DOHH2 (cell line): ENCODE results near the gene PTX4.

ENCODE experiments used
- H3F3A ChIP-seq: fragments of 200-600 bp; sonication (generic), shearing (Covaris generic); 2 replicates; pipeline ENCODE4 v1.6.0; 2016; ENCODE audit warnings: antibody characterized with exemption, mild to moderate bottlenecking; ENCODE audit not compliant: control insufficient read depth, insufficient read depth
- H3K27ac ChIP-seq: fragments of 200-600 bp; sonication (generic); 2 replicates; pipeline ENCODE4 v1.5.1; 2014; ENCODE audit warnings: low read depth, mild to moderate bottlenecking, low read length, moderate library complexity
- H3K27me3 ChIP-seq: fragments of 200-600 bp; sonication (generic); 2 replicates; pipeline ENCODE4 v1.6.1; 2014; ENCODE audit warnings: mild to moderate bottlenecking, low read length, mixed read lengths; ENCODE audit not compliant: control insufficient read depth
- H3K36me3 ChIP-seq: fragments of 200-600 bp; sonication (generic); 2 replicates; pipeline ENCODE4 v1.6.1; 2014; ENCODE audit warnings: mild to moderate bottlenecking, low read length, moderate library complexity, mixed read lengths; ENCODE audit not compliant: control insufficient read depth
- H3K4me1 ChIP-seq: fragments of 200-600 bp; sonication (generic); 2 replicates; pipeline ENCODE4 v1.6.1; 2014; ENCODE audit warnings: mild to moderate bottlenecking, low read length, mixed read lengths; ENCODE audit not compliant: control insufficient read depth
- H3K4me2 ChIP-seq: fragments of 200-600 bp; sonication (generic); 2 replicates; pipeline ENCODE4 v1.6.0; 2014; ENCODE audit warnings: mild to moderate bottlenecking, low read length, moderate library complexity
- H3K4me3 ChIP-seq: fragments of 200-600 bp; sonication (generic); 2 replicates; pipeline ENCODE4 v1.5.1; 2014; ENCODE audit warnings: mild to moderate bottlenecking, low read length, mixed read lengths
- H3K79me2 ChIP-seq: fragments of 200-600 bp; sonication (generic); 2 replicates; pipeline ENCODE4 v1.6.1; 2014; ENCODE audit warnings: mild to moderate bottlenecking, low read length, mixed read lengths; ENCODE audit not compliant: control insufficient read depth
- H3K9me2 ChIP-seq: fragments of 200-600 bp; sonication (generic); replicated peaks from 2 replicates; pipeline ENCODE4 v1.6.1; 2014; ENCODE audit warnings: mild to moderate bottlenecking, low read length, mixed read lengths; ENCODE audit not compliant: control insufficient read depth
- H3K9me3 ChIP-seq: fragments of 200-600 bp; sonication (generic); 2 replicates; pipeline ENCODE4 v1.6.1; 2014; ENCODE audit warnings: antibody characterized with exemption, low read length, mixed read lengths; ENCODE audit not compliant: control insufficient read depth, insufficient read depth
- H4K20me1 ChIP-seq: fragments of 200-600 bp; sonication (generic); 2 replicates; pipeline ENCODE4 v1.6.0; 2014; ENCODE audit warnings: low read depth, mild to moderate bottlenecking, antibody characterized with exemption, low read length, moderate library complexity; ENCODE audit not compliant: control insufficient read depth, insufficient read depth
- CTCF ChIP-seq: fragments of 200-600 bp; sonication (generic); IDR thresholded peaks from one replicate; pipeline ENCODE4 v1.5.1; 2014; ENCODE audit warnings: antibody characterized with exemption, mild to moderate bottlenecking, low read depth, low read length; ENCODE audit not compliant: poor library complexity, severe bottlenecking
- EZH2phosphoT487 ChIP-seq: fragments of 200-600 bp; sonication (generic); IDR thresholded peaks from 2 replicates; pipeline ENCODE4 v1.6.1; 2017; ENCODE audit warnings: borderline replicate concordance, mild to moderate bottlenecking, antibody characterized with exemption, low read length, moderate library complexity, mixed read lengths

The PTX4 gene

GRCh38 chr16:1498899-1499676 is 10.3 kb upstream of the PTX4 start:
- Histone ChIP-seq H3K9me3 (no peaks in the 10 kb centered on the region), H3K27me3 (no peaks in the 10 kb centered on the region), H3K36me3 (peaks cover 87% of the 10 kb centered on the region), H4K20me1 (no peaks in the 10 kb centered on the region), H3F3A (no peaks in the 10 kb centered on the region), H3K4me3 (no peak overlapping the region), H3K4me2 (no peak overlapping the region), H3K27ac (no peak overlapping the region), H3K79me2 (peaks cover 35% of the 10 kb centered on the region), H3K9me2 (no peaks in the 10 kb centered on the region), H3K4me1 (peaks cover 10% of the 10 kb centered on the region)
- TF ChIP-seq CTCF (no peak), EZH2phosphoT487 (no peak)

GRCh38 chr16:1497014-1497598 is 8.4 kb upstream of the PTX4 start:
- Histone ChIP-seq H3F3A (no peaks in the 10 kb centered on the region), H3K36me3 (peaks cover 72% of the 10 kb centered on the region), H3K4me2 (no peak overlapping the region), H3K9me2 (no peaks in the 10 kb centered on the region), H4K20me1 (no peaks in the 10 kb centered on the region), H3K4me3 (no peak overlapping the region), H3K27me3 (no peaks in the 10 kb centered on the region), H3K9me3 (no peaks in the 10 kb centered on the region), H3K27ac (no peak overlapping the region), H3K4me1 (peaks cover 20% of the 10 kb centered on the region), H3K79me2 (peaks cover 49% of the 10 kb centered on the region)
- TF ChIP-seq EZH2phosphoT487 = no peak
- no peak for TF ChIP-seq CTCF

GRCh38 chr16:1496464-1496863 is 7.7 kb upstream of the PTX4 start:
- Histone ChIP-seq H3K4me2 (no peak overlapping the region), H3K27ac (no peak overlapping the region), H3K27me3 (no peaks in the 10 kb centered on the region), H3K36me3 (peaks cover 65% of the 10 kb centered on the region), H3F3A (no peaks in the 10 kb centered on the region), H3K9me3 (no peaks in the 10 kb centered on the region), H3K4me1 (peaks cover 21% of the 10 kb centered on the region), H3K9me2 (no peaks in the 10 kb centered on the region), H3K4me3 (no peak overlapping the region), H4K20me1 (no peaks in the 10 kb centered on the region), H3K79me2 (peaks cover 49% of the 10 kb centered on the region)
- TF ChIP-seq EZH2phosphoT487 = no peak
- TF ChIP-seq CTCF = no peak
